GM12878 (cell line): Measurements from ENCODE around the gene VKORC1. TPM values are rescaled to one million over a fixed set of nuclear protein-coding genes. Genes with fewer than 3 reads are reported as not detected.

Source experiments
- ATAC-seq: fragments of 200-7000 bp; cut with Tn5 transposase; 3 replicates; pipeline ENCODE4 v1.9.1; 2020; ENCODE audit warnings: mild to moderate bottlenecking, moderate library complexity
- BruUV-seq: library from RNA; stranded (reverse); fragments of 400-500 nt; replicated peaks from 2 replicates; lab custom pipeline; 2021; lab: Mats Ljungman, UMichigan
- CTCF ChIA-PET: fragments of 300-600 bp; sonication (Branson Sonifier 250); formaldehyde crosslinking; extraction: SDS; loops from one replicate; lab custom pipeline; 2021; ENCODE audit warnings: inconsistent platforms; lab: Yijun Ruan, JAX
- POLR2A ChIA-PET: fragments of 350-600 bp; formaldehyde crosslinking; extraction: SDS; loops from one replicate; lab custom pipeline; 2021; ENCODE audit warnings: inconsistent platforms; lab: Charles Lee
- RAD21 ChIA-PET: fragments of 300-600 bp; sonication (Branson Sonifier 250); formaldehyde crosslinking; loops from one replicate; lab custom pipeline; 2023; ENCODE audit warnings: antibody characterized with exemption; ENCODE audit not compliant: unreplicated experiment; lab: Charles Lee
- SMC1A ChIA-PET: fragments of 300-600 bp; sonication (Branson Sonifier 250); formaldehyde crosslinking; loops from one replicate; lab custom pipeline; 2023; ENCODE audit not compliant: unreplicated experiment, uncharacterized antibody; lab: Charles Lee
- DNase-seq: peaks from one replicate; pipeline ENCODE4 v3.0.0-alpha.2; 2011; ENCODE audit warnings: low read depth, low spot score
- FAIRE-seq: peaks from 3 replicates; lab custom pipeline; 2011; peaks lifted over from hg19 to GRCh38; lab: Jason Lieb, UNC
- H2AFZ ChIP-seq: 2 replicates; pipeline ENCODE4 v1.6.0; 2011; ENCODE audit warnings: low read depth, low read length, control low read depth; ENCODE audit not compliant: control insufficient read depth
- H3K27ac ChIP-seq: 2 replicates; pipeline ENCODE4 v1.5.1; 2011; ENCODE audit warnings: control low read depth; ENCODE audit not compliant: control insufficient read depth, insufficient read depth
- H3K27me3 ChIP-seq, 2 experiments: replicated peaks in 1 of 2; 2 replicates each; pipeline versions ENCODE4 v1.6.0 to v1.6.1; 2011; ENCODE audit warnings: low read length in 1 of 2; ENCODE audit not compliant: control insufficient read depth in 2 of 2, insufficient read depth in 2 of 2
- H3K36me3 ChIP-seq, 2 experiments: 2 replicates each; pipeline ENCODE4 v1.5.1; 2011; ENCODE audit warnings: low read length in 1 of 2; ENCODE audit not compliant: control insufficient read depth in 2 of 2, insufficient read depth in 2 of 2
- H3K4me1 ChIP-seq: 2 replicates; pipeline ENCODE4 v1.6.1; 2011; ENCODE audit warnings: mild to moderate bottlenecking, low read length, moderate library complexity, mixed read lengths; ENCODE audit not compliant: control insufficient read depth, insufficient read depth
- H3K4me2 ChIP-seq: 2 replicates; pipeline ENCODE4 v1.6.0; 2011; ENCODE audit warnings: control low read depth; ENCODE audit not compliant: control insufficient read depth, insufficient read depth
- H3K4me3 ChIP-seq: fragments of 200-600 bp; sonication (generic); 2 replicates; pipeline ENCODE4 v1.5.1; 2016
- H3K79me2 ChIP-seq: 2 replicates; pipeline ENCODE4 v1.6.0; 2011; ENCODE audit warnings: low read length; ENCODE audit not compliant: control insufficient read depth, insufficient read depth
- H3K9ac ChIP-seq: 2 replicates; pipeline ENCODE4 v1.8.0; 2011; ENCODE audit warnings: low read length, control low read depth, mixed read lengths; ENCODE audit not compliant: control insufficient read depth, insufficient read depth
- H3K9me3 ChIP-seq: replicated peaks from 3 replicates; pipeline ENCODE4 v1.5.1; 2011; ENCODE audit warnings: mild to moderate bottlenecking, low read length; ENCODE audit not compliant: control insufficient read depth, insufficient read depth
- H4K20me1 ChIP-seq: 2 replicates; pipeline ENCODE4 v1.6.0; 2011; ENCODE audit not compliant: control insufficient read depth, insufficient read depth
- BMI1 ChIP-seq: fragments of 450-650 bp; IDR thresholded peaks from 2 replicates; pipeline ENCODE4 v1.6.1; 2016; ENCODE audit warnings: mild to moderate bottlenecking, moderate library complexity, borderline replicate concordance
- CHD2 ChIP-seq: IDR thresholded peaks from 2 replicates; pipeline ENCODE4 v1.6.1; 2011; ENCODE audit warnings: low read depth, low read length, improper control_type of control experiment, borderline replicate concordance
- ETV6 ChIP-seq, 2 experiments: fragments of 450-650 bp in 1 of 2; IDR thresholded peaks in 1 of 2; conservative IDR thresholded peaks in 1 of 2; 2 replicates each; pipeline ENCODE4 v1.6.1; 2014; ENCODE audit warnings: antibody characterized with exemption in 1 of 2, borderline replicate concordance in 1 of 2, low read depth in 1 of 2, mild to moderate bottlenecking in 1 of 2, moderate library complexity in 1 of 2
- FOXK2 ChIP-seq: fragments of 450-650 bp; IDR thresholded peaks from 2 replicates; pipeline ENCODE4 v1.6.1; 2017; ENCODE audit warnings: mild to moderate bottlenecking, moderate library complexity
- IRF5 ChIP-seq: fragments of 450-650 bp; IDR thresholded peaks from 2 replicates; pipeline ENCODE4 v1.6.1; 2017; ENCODE audit warnings: borderline replicate concordance
- LARP7 ChIP-seq: fragments of 450-650 bp; IDR thresholded peaks from 2 replicates; pipeline ENCODE4 v1.6.1; 2017; ENCODE audit warnings: mild to moderate bottlenecking
- NFXL1 ChIP-seq: fragments of 450-650 bp; IDR thresholded peaks from 2 replicates; pipeline ENCODE4 v1.6.1; 2017; ENCODE audit warnings: antibody characterized with exemption, mild to moderate bottlenecking, borderline replicate concordance
- NRF1 ChIP-seq: conservative IDR thresholded peaks from 2 replicates; pipeline ENCODE4 v1.6.1; 2011; ENCODE audit warnings: mild to moderate bottlenecking, low read depth, low read length, improper control_type of control experiment
- RB1 ChIP-seq: fragments of 450-650 bp; formaldehyde crosslinking; IDR thresholded peaks from 2 replicates; pipeline ENCODE4 v1.6.1; 2017; ENCODE audit warnings: mild to moderate bottlenecking, borderline replicate concordance
- YBX1 ChIP-seq: fragments of 450-650 bp; IDR thresholded peaks from 2 replicates; pipeline ENCODE4 v1.6.1; 2016; ENCODE audit warnings: antibody characterized with exemption
- ZNF207 ChIP-seq: fragments of 450-650 bp; IDR thresholded peaks from 2 replicates; pipeline ENCODE4 v1.6.1; 2014; ENCODE audit warnings: antibody characterized with exemption, mild to moderate bottlenecking, borderline replicate concordance
- ZNF384 ChIP-seq: IDR thresholded peaks from 2 replicates; pipeline ENCODE4 v1.6.1; 2012; ENCODE audit warnings: low read depth, mild to moderate bottlenecking, low read length, improper control_type of control experiment, borderline replicate concordance
- WGBS: methylation state at CpG from one replicate; pipeline ENCODE4 v1.1.6; 2016; ENCODE audit warnings: low lambda C conversion rate; ENCODE audit not compliant: insufficient replicate concordance, insufficient coverage; ENCODE audit errors: missing lambda C conversion rate; 5-methylcytosine and 5-hydroxymethylcytosine counted together
- in situ Hi-C: fragments of 300-500 bp; cut with MboI; formaldehyde crosslinking; loops from 9 replicates; pipeline ENCODE4 v1.14.3; 2018; ENCODE audit warnings: mixed read lengths
- intact Hi-C: fragments of 100-400 bp; cut with micrococcal nuclease; formaldehyde crosslinking; loops from one replicate; pipeline ENCODE4 v1.14.2; 2022; ENCODE audit not compliant: unreplicated experiment
- polyA plus RNA-seq, 11 experiments: library from polyadenylated mRNA; depleted of rRNA in 4 of 11; unstranded in 6 of 11; stranded (reverse) in 5 of 11; fragments of >200 nt; fragmentation: Nextera tagmentation in 4 of 11; fragmentation: Illumina TruSeq in 1 of 11; extraction: Ambion mirVana in 4 of 11; extraction: Trizol in 1 of 11; gene quantifications; 1 replicate in 1 of 11; 2 replicates in 10 of 11; pipeline versions ENCODE4 v1.2.1 to v1.2.3, GENCODE V29; 2011 to 2016; ENCODE audit warnings: inconsistent platforms in 2 of 11, missing spikeins in 2 of 11, low read depth in 1 of 11
- total RNA-seq, 4 experiments: library from RNA; depleted of rRNA in 3 of 4; stranded (reverse); fragments of >200 nt in 3 of 4; fragmentation: Illumina TruSeq in 1 of 4; extraction: Trizol in 1 of 4; gene quantifications; 2 replicates each; pipeline versions ENCODE4 v1.2.1 to v1.2.3, GENCODE V29; 2013 to 2021

Gene VKORC1
- total and polyA plus RNA-seq, 10 of the 15 experiments (the other 5 are each of a cell fraction or from before 2014, with no cell fraction given): 19.8 to 140 (median 57.7) TPM

DNA sequence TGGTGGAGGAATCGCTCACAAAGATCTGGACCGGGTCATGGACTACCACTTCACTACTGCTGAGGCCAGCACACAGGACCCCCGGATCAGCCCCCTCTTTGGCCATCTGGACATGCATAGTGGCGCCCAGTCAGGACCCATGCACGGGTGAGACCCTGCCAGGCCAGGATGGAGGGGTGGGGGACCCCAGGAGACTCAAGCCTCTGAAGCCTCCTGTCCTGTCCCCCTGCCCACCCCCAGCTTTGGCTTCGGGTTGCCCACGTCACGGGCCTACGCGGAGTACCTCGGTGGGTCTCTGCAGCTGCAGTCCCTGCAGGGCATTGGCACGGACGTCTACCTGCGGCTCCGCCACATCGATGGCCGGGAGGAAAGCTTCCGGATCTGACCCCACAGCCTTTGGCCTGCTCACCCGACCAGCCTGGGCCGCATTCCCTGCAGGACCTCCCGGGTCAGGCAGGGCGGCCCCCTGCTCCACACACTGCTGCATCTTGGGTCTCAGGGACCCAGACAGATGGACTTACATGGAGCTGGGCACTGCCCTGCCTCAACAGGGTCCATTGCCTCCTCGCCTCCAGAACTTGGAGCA is 17.4 kb upstream of the VKORC1 start:
- Histone ChIP-seq H4K20me1 (no peaks in the 10 kb centered on the region), H3K9me3 (no peaks in the 10 kb centered on the region), H3K9ac (no peak overlapping the region), H2AFZ (no peak overlapping the region), H3K27me3 (no peaks in the 10 kb centered on the region), H3K79me2 (peaks cover 13% of the 10 kb centered on the region), H3K4me3 (no peak overlapping the region), H3K4me2 (no peak overlapping the region), H3K4me1 (peaks cover 18% of the 10 kb centered on the region), H3K36me3 (peaks cover 0 to 4% of the 10 kb centered on the region in 2 experiments; a peak in 3 of 4 replicates), H3K27ac (no peak overlapping the region)
- ChIA-PET CTCF (interaction anchor here (0.8 to 1.6 kb wide), 2 partner anchors 30 to 170 kb away, joined by 3 to 4 read pairs; no protein-coding TSS in a partner anchor), SMC1A (no interaction called here), POLR2A (interaction anchor here (0.6 to 0.8 kb wide), 2 partner anchors 11 to 44 kb away, joined by 3 read pairs; no protein-coding TSS in a partner anchor), RAD21 (interaction anchor here (0.5 kb wide), 1 partner anchor 138 kb away, joined by 4 read pairs; no protein-coding TSS in a partner anchor)
- no TSS peak for BruUV-seq
- no peak for DNase-seq
- in situ Hi-C loops: loop anchor here (10.0 kb wide), 1 partner anchor 763 kb away; the partner anchor contains the start of gene ZNF267
- no peak for FAIRE-seq
- intact Hi-C loops: loop anchor here (10.0 kb wide), 1 partner anchor 763 kb away; the partner anchor contains the start of gene ZNF267
- 94% methylated on average over 18 of the region's 23 CpGs for WGBS
- no peak for TF ChIP-seq ZNF207
- no peak for TF ChIP-seq FOXK2
- TF ChIP-seq CHD2: no peak
- no peak for TF ChIP-seq ETV6 (conservative IDR thresholded peaks at IDR 0.05 in 1 of 2, IDR thresholded peaks at IDR 0.05 in 1 of 2; ENCODE audit: borderline replicate concordance in 1 of 2, low read depth in 1 of 2)
- no peak for TF ChIP-seq NFXL1
- no peak for TF ChIP-seq ZNF384
- no peak for TF ChIP-seq BMI1
- no peak for TF ChIP-seq RB1
- no peak for TF ChIP-seq LARP7
- no peak for TF ChIP-seq IRF5
- no peak for TF ChIP-seq NRF1
- TF ChIP-seq YBX1: no peak
- ATAC-seq: no peak
